OCI-LY3 (cell line): ENCODE data around the gene FCRL5.

Experiments
- EZH2phosphoT487 ChIP-seq: fragments of 200-600 bp; shearing (Covaris generic); IDR thresholded peaks from 2 replicates; pipeline ENCODE4 v1.6.1; 2018; ENCODE audit warnings: antibody characterized with exemption, mixed run types, low read depth
- TF ChIP-seq, protein P1 (sequence below): fragments of 200-600, 300-600 bp; sonication (generic); IDR thresholded peaks from 2 replicates; pipeline ENCODE4 v1.5.1; 2014; ENCODE audit warnings: antibody characterized with exemption, low read length, low read depth

DNA sequence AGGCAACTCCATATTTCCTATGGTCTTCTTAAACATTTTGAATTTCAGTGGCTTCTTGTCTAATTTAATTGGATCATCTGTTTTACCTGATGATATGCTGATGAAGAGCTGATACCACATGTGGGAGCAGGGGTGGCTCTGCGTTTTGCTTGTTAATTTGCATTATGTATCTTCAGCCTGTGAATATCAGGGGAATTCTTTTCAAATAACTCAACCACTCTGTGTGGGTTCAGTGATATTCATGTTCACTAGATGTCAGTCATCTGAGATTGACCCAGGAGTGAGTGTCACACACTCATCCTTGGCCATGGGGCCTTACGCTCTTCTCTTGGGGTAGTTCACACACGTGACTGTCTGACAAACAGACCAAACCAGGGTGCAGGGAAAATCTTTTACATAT is 83.0 kb downstream of the FCRL5 start:
- TF ChIP-seq, protein P1, sequence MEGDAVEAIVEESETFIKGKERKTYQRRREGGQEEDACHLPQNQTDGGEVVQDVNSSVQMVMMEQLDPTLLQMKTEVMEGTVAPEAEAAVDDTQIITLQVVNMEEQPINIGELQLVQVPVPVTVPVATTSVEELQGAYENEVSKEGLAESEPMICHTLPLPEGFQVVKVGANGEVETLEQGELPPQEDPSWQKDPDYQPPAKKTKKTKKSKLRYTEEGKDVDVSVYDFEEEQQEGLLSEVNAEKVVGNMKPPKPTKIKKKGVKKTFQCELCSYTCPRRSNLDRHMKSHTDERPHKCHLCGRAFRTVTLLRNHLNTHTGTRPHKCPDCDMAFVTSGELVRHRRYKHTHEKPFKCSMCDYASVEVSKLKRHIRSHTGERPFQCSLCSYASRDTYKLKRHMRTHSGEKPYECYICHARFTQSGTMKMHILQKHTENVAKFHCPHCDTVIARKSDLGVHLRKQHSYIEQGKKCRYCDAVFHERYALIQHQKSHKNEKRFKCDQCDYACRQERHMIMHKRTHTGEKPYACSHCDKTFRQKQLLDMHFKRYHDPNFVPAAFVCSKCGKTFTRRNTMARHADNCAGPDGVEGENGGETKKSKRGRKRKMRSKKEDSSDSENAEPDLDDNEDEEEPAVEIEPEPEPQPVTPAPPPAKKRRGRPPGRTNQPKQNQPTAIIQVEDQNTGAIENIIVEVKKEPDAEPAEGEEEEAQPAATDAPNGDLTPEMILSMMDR = no peak
- no peak for TF ChIP-seq EZH2phosphoT487
